ENCODE measurements around the gene TSPY10.
"Not testable (repeated sequence)": the region's sequence is repeated elsewhere in the genome, so short reads cannot be mapped to it uniquely, and the experiment has no call there.

The TSPY10 gene

GRCh38 chrY:9527580-9527979, at the start of gene TSPY10:
Gene TSPY10, plus strand, starts transcription at chrY:9527880. Its CDS starts 46 bp downstream, at chrY:9527926.
- H3K4me1 Mint-ChIP-seq; H3K36me3 Mint-ChIP-seq (ENCODE audit: insufficient read depth); DNase-seq (ENCODE audit: low spot score in 2 of 2); ATAC-seq (replicated peaks; ENCODE audit: extremely low read depth, poor library complexity, severe bottlenecking); H3K4me3 Mint-ChIP-seq; H3K9me3 Mint-ChIP-seq; H3K27ac Mint-ChIP-seq (ENCODE audit: low read depth); H3K27me3 Mint-ChIP-seq: not testable (repeated sequence)

GRCh38 chrY:9486967-9487366, 40.7 kb upstream of the TSPY10 start, which contains the start of gene TSPY9:
Gene TSPY9, plus strand, starts transcription at chrY:9487267. Its CDS starts 46 bp downstream, at chrY:9487313.
- not testable (repeated sequence) for H3K9me3 Mint-ChIP-seq, H3K4me3 Mint-ChIP-seq

GRCh38 chrY:9504396-9504795, 23.3 kb upstream of the TSPY10 start:
- DNase-seq (ENCODE audit: low spot score in 2 of 2); H3K27me3 Mint-ChIP-seq; H3K36me3 Mint-ChIP-seq (ENCODE audit: insufficient read depth); H3K27ac Mint-ChIP-seq (ENCODE audit: low read depth); ATAC-seq (replicated peaks; ENCODE audit: extremely low read depth, poor library complexity, severe bottlenecking); H3K4me1 Mint-ChIP-seq; H3K9me3 Mint-ChIP-seq; H3K4me3 Mint-ChIP-seq: not testable (repeated sequence)

More at GRCh38 chrY:9486967-9487366, 40.7 kb upstream of the TSPY10 start, which contains the start of gene TSPY9:
- not testable (repeated sequence) for DNase-seq (ENCODE audit: low spot score in 2 of 2); H3K27me3 Mint-ChIP-seq; H3K36me3 Mint-ChIP-seq (ENCODE audit: insufficient read depth); H3K4me1 Mint-ChIP-seq; H3K27ac Mint-ChIP-seq (ENCODE audit: low read depth); ATAC-seq (replicated peaks; ENCODE audit: extremely low read depth, poor library complexity, severe bottlenecking)

GRCh38 chrY:9516287-9516686, 11.4 kb upstream of the TSPY10 start:
- not testable (repeated sequence) for H3K4me1 Mint-ChIP-seq; ATAC-seq (replicated peaks; ENCODE audit: extremely low read depth, poor library complexity, severe bottlenecking); H3K27ac Mint-ChIP-seq (ENCODE audit: low read depth); H3K9me3 Mint-ChIP-seq; H3K36me3 Mint-ChIP-seq (ENCODE audit: insufficient read depth); DNase-seq (ENCODE audit: low spot score in 2 of 2); H3K27me3 Mint-ChIP-seq; H3K4me3 Mint-ChIP-seq
